ENCODE measurements around the gene HSD11B2. TPM values are rescaled to one million over a fixed set of nuclear protein-coding genes. Genes with fewer than 3 reads are reported as not detected.

HSD11B2 gene
- total RNA-seq = not detected in 2 replicates

DNA sequence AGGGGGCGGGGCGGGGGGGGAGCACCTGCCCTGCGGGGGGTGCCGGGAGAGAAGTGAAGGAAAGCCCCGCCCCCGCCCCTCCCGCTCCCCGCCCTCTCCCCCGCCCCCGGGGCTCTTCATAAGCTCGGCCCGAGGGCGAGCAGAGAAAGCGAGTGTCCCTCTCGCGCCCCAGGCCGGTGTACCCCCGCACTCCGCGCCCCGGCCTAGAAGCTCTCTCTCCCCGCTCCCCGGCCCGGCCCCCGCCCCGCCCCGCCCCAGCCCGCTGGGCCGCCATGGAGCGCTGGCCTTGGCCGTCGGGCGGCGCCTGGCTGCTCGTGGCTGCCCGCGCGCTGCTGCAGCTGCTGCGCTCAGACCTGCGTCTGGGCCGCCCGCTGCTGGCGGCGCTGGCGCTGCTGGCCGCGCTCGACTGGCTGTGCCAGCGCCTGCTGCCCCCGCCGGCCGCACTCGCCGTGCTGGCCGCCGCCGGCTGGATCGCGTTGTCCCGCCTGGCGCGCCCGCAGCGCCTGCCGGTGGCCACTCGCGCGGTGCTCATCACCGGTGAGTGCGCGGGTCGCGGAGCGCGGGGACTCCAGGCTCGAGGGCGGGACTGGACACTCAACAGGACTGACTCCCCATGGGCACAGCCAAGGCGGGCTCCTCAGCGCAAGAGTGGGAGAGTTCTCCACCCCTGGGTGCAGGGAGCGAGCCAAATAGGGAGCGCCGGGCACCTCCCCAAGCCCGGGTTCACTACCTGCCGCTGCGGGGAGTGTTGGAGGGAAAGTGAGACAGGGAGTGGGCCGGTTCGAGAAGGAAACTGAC, at the start of gene HSD11B2:
HSD11B2 (plus strand) TSS at position 145 of the 798 bp plus-strand sequence; CDS start at position 273, 128 bp downstream.

DNA sequence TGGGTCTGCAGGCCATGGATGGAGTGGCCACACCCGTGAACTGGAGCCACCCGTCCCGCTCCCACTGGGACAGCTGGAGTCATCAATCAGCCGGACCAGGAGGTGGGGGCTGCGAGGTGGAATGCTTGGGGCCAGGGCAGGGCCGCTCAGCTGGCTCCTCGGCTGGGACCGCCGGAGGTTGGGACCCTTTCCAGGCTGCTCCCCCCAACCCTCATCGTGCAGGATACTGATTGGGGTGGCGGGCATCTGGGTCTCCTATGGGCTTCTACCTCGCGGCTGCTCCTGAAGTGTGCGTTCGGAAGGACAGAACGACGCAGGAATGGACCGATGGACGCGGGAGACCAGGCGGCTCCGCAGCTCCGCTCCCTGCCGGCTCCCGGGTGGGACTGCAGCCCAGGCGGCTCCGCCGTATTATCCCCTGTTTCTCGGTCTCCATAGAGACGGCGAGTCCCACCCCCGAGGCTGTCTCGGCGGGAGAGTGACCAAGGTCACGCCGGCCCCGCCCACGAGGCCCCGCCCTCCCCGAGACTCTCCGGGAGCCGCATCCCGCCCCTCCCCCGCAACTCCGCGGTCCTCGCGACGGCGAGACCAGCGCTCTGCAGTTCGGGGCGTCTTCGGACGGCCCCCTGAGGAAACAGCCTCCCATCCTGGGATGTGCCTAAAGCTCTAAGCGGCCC, 37.7 kb upstream of the HSD11B2 start, which contains the start of gene TPPP3:
TPPP3 (minus strand) TSS at position 388 of the 677 bp plus-strand sequence. CDS start 2,387 bp downstream, outside the sequence.

GRCh38 chr16:67415872-67416793, 14.8 kb upstream of the HSD11B2 start, which contains the start of gene ZDHHC1:
TSS of gene ZDHHC1 (minus strand) at chr16:67416477. CDS start at chr16:67407775, 8,702 bp downstream.

GRCh38 chr16:67480833-67481560, 50.1 kb downstream of the HSD11B2 start, which contains the start of gene ATP6V0D1:
TSS of gene ATP6V0D1 (minus strand) at chr16:67481157. CDS start at chr16:67481086, 71 bp downstream.

GRCh38 chr16:67483150-67483549, 52.2 kb downstream of the HSD11B2 start, which contains the start of gene AGRP:
TSS of gene AGRP (minus strand) at chr16:67483547. CDS start at chr16:67483398, 149 bp downstream.

Other genes with a start within 250 kb of the HSD11B2 start
- 10.7 and 17.3 TPM in 2 replicates for gene MATCAP1, start 247.2 kb upstream of the HSD11B2 start, total RNA-seq
- under 0.01 and 0.56 TPM in 2 replicates for gene EXOC3L1, start 241.0 kb upstream of the HSD11B2 start, total RNA-seq
- 37.8 and 66.9 TPM in 2 replicates for gene E2F4, start 239.0 kb upstream of the HSD11B2 start, total RNA-seq
- gene ELMO3, start 232.0 kb upstream of the HSD11B2 start, total RNA-seq = 0.28 and 0.38 TPM in 2 replicates
- 40.6 and 70.5 TPM in 2 replicates for gene TMEM208, start 204.0 kb upstream of the HSD11B2 start, total RNA-seq
- 11.8 and 26.1 TPM in 2 replicates for gene FHOD1, start 183.6 kb upstream of the HSD11B2 start, total RNA-seq
- 1.2 and 2.3 TPM in 2 replicates for gene SLC9A5, start 182.1 kb upstream of the HSD11B2 start, total RNA-seq
- 5.6 and 10.2 TPM in 2 replicates for gene PLEKHG4, start 151.6 kb upstream of the HSD11B2 start, total RNA-seq
- under 0.01 TPM in 1 of 2 replicates, not detected in the other for gene KCTD19, start 104.4 kb upstream of the HSD11B2 start, total RNA-seq
- gene LRRC36, start 104.3 kb upstream of the HSD11B2 start, total RNA-seq = 0.28 TPM in 1 of 2 replicates, not detected in the other
- 0.28 and 0.77 TPM in 2 replicates for gene TPPP3, start 37.6 kb upstream of the HSD11B2 start, total RNA-seq
- gene ZDHHC1, start 14.6 kb upstream of the HSD11B2 start, total RNA-seq = 1.7 and 5.4 TPM in 2 replicates
- gene ATP6V0D1, start 50.0 kb downstream of the HSD11B2 start, total RNA-seq = 115 and 124 TPM in 2 replicates
- not detected in 2 replicates for gene AGRP, start 52.4 kb downstream of the HSD11B2 start, total RNA-seq
- gene RIPOR1, start 97.7 kb downstream of the HSD11B2 start, total RNA-seq = 21.5 and 28.8 TPM in 2 replicates
- 16.3 and 33.7 TPM in 2 replicates for gene CTCF, start 131.4 kb downstream of the HSD11B2 start, total RNA-seq
- 0.28 and 0.38 TPM in 2 replicates for gene CARMIL2, start 214.0 kb downstream of the HSD11B2 start, total RNA-seq
- 10.4 and 20.5 TPM in 2 replicates for gene ACD, start 229.1 kb downstream of the HSD11B2 start, total RNA-seq
- gene PARD6A, start 229.8 kb downstream of the HSD11B2 start, total RNA-seq = 1.1 and 1.2 TPM in 2 replicates
- gene ENKD1, start 235.6 kb downstream of the HSD11B2 start, total RNA-seq = 13.2 and 17.8 TPM in 2 replicates
- 2.5 and 7.6 TPM in 2 replicates for gene C16orf86, start 235.7 kb downstream of the HSD11B2 start, total RNA-seq